NK-92 treated with Interleukin-12 subunit alpha and Interleukin-12 subunit beta, amount 100 ng/mL, for 24 hours (cell line): ENCODE data around the gene INPP5F.
"Not testable (repeated sequence)": the region's sequence is repeated elsewhere in the genome, so short reads cannot be mapped to it uniquely, and the experiment has no call there.

Experiments
- DNase-seq: peaks from one replicate; lab custom pipeline; 2025; lab: John Stamatoyannopoulos, UW

The INPP5F gene

GRCh38 chr10:119824299-119824698 lies 98.4 kb downstream of the INPP5F start:
- DNase-seq: no peak

GRCh38 chr10:119826771-119827170 lies 100.9 kb downstream of the INPP5F start:
- no peak for DNase-seq

- no peak for DNase-seq
Measured at GRCh38 chr10:119827430-119827829, 101.6 kb downstream of the INPP5F start.

GRCh38 chr10:119829429-119829828 lies 103.6 kb downstream of the INPP5F start:
- no peak for DNase-seq

GRCh38 chr10:119830851-119831250 lies 105.0 kb downstream of the INPP5F start:
- no peak for DNase-seq

- no peak for DNase-seq
Measured at GRCh38 chr10:119831656-119832055, 105.8 kb downstream of the INPP5F start.

- DNase-seq: no peak
Measured at GRCh38 chr10:119832951-119833350, 107.1 kb downstream of the INPP5F start.

- DNase-seq: no peak
Measured at GRCh38 chr10:119834188-119834587, 108.3 kb downstream of the INPP5F start.

GRCh38 chr10:119845656-119846055 lies 119.8 kb downstream of the INPP5F start:
- no peak for DNase-seq

- DNase-seq: no peak
Measured at GRCh38 chr10:119849031-119849789, 123.4 kb downstream of the INPP5F start.

- DNase-seq: no peak
Measured at GRCh38 chr10:119849944-119850343, 124.1 kb downstream of the INPP5F start.

GRCh38 chr10:119852277-119852676 lies 126.4 kb downstream of the INPP5F start:
- no peak for DNase-seq

- DNase-seq: no peak
Measured at GRCh38 chr10:119852822-119853221, 127.0 kb downstream of the INPP5F start.

GRCh38 chr10:119853574-119853973 lies 127.7 kb downstream of the INPP5F start:
- DNase-seq: no peak

- DNase-seq: no peak
Measured at GRCh38 chr10:119858063-119858462, 132.2 kb downstream of the INPP5F start.

GRCh38 chr10:119859420-119860258 lies 133.8 kb downstream of the INPP5F start:
- DNase-seq: no peak

- no peak for DNase-seq
Measured at GRCh38 chr10:119860866-119861607, 135.2 kb downstream of the INPP5F start.

GRCh38 chr10:119862524-119862923 lies 136.7 kb downstream of the INPP5F start:
- no peak for DNase-seq

GRCh38 chr10:119863951-119864565 lies 138.2 kb downstream of the INPP5F start:
- DNase-seq: no peak

GRCh38 chr10:119865699-119866240 lies 139.9 kb downstream of the INPP5F start:
- DNase-seq: no peak

- DNase-seq: no peak
Measured at GRCh38 chr10:119867317-119867716, 141.5 kb downstream of the INPP5F start.

GRCh38 chr10:119869398-119869797 lies 143.5 kb downstream of the INPP5F start:
- not testable (repeated sequence) for DNase-seq
